DOHH2 (cell line): ENCODE data around the gene ADK.

Experiments
- H3F3A ChIP-seq: fragments of 200-600 bp; sonication (generic), shearing (Covaris generic); 2 replicates; pipeline ENCODE4 v1.6.0; 2016; ENCODE audit warnings: antibody characterized with exemption, mild to moderate bottlenecking; ENCODE audit not compliant: control insufficient read depth, insufficient read depth
- H3K27ac ChIP-seq: fragments of 200-600 bp; sonication (generic); 2 replicates; pipeline ENCODE4 v1.5.1; 2014; ENCODE audit warnings: low read depth, mild to moderate bottlenecking, low read length, moderate library complexity
- H3K27me3 ChIP-seq: fragments of 200-600 bp; sonication (generic); 2 replicates; pipeline ENCODE4 v1.6.1; 2014; ENCODE audit warnings: mild to moderate bottlenecking, low read length, mixed read lengths; ENCODE audit not compliant: control insufficient read depth
- H3K36me3 ChIP-seq: fragments of 200-600 bp; sonication (generic); 2 replicates; pipeline ENCODE4 v1.6.1; 2014; ENCODE audit warnings: mild to moderate bottlenecking, low read length, moderate library complexity, mixed read lengths; ENCODE audit not compliant: control insufficient read depth
- H3K4me1 ChIP-seq: fragments of 200-600 bp; sonication (generic); 2 replicates; pipeline ENCODE4 v1.6.1; 2014; ENCODE audit warnings: mild to moderate bottlenecking, low read length, mixed read lengths; ENCODE audit not compliant: control insufficient read depth
- H3K4me2 ChIP-seq: fragments of 200-600 bp; sonication (generic); 2 replicates; pipeline ENCODE4 v1.6.0; 2014; ENCODE audit warnings: mild to moderate bottlenecking, low read length, moderate library complexity
- H3K4me3 ChIP-seq: fragments of 200-600 bp; sonication (generic); 2 replicates; pipeline ENCODE4 v1.5.1; 2014; ENCODE audit warnings: mild to moderate bottlenecking, low read length, mixed read lengths
- H3K79me2 ChIP-seq: fragments of 200-600 bp; sonication (generic); 2 replicates; pipeline ENCODE4 v1.6.1; 2014; ENCODE audit warnings: mild to moderate bottlenecking, low read length, mixed read lengths; ENCODE audit not compliant: control insufficient read depth
- H3K9me2 ChIP-seq: fragments of 200-600 bp; sonication (generic); replicated peaks from 2 replicates; pipeline ENCODE4 v1.6.1; 2014; ENCODE audit warnings: mild to moderate bottlenecking, low read length, mixed read lengths; ENCODE audit not compliant: control insufficient read depth
- H3K9me3 ChIP-seq: fragments of 200-600 bp; sonication (generic); 2 replicates; pipeline ENCODE4 v1.6.1; 2014; ENCODE audit warnings: antibody characterized with exemption, low read length, mixed read lengths; ENCODE audit not compliant: control insufficient read depth, insufficient read depth
- H4K20me1 ChIP-seq: fragments of 200-600 bp; sonication (generic); 2 replicates; pipeline ENCODE4 v1.6.0; 2014; ENCODE audit warnings: low read depth, mild to moderate bottlenecking, antibody characterized with exemption, low read length, moderate library complexity; ENCODE audit not compliant: control insufficient read depth, insufficient read depth
- CTCF ChIP-seq: fragments of 200-600 bp; sonication (generic); IDR thresholded peaks from one replicate; pipeline ENCODE4 v1.5.1; 2014; ENCODE audit warnings: antibody characterized with exemption, mild to moderate bottlenecking, low read depth, low read length; ENCODE audit not compliant: poor library complexity, severe bottlenecking
- EZH2phosphoT487 ChIP-seq: fragments of 200-600 bp; sonication (generic); IDR thresholded peaks from 2 replicates; pipeline ENCODE4 v1.6.1; 2017; ENCODE audit warnings: borderline replicate concordance, mild to moderate bottlenecking, antibody characterized with exemption, low read length, moderate library complexity, mixed read lengths

ADK gene

GRCh38 chr10:74189999-74190421, 39.0 kb downstream of the ADK start:
- Histone ChIP-seq H3K27ac (no peak overlapping the region), H3K4me3 (peak overlapping the region; percentile 34), H4K20me1 (no peaks in the 10 kb centered on the region), H3K9me3 (no peaks in the 10 kb centered on the region), H3K27me3 (no peaks in the 10 kb centered on the region), H3K4me2 (peak overlapping the region; percentile 57), H3F3A (peaks cover 8% of the 10 kb centered on the region), H3K4me1 (peaks cover 33% of the 10 kb centered on the region), H3K9me2 (no peaks in the 10 kb centered on the region), H3K36me3 (no peaks in the 10 kb centered on the region), H3K79me2 (peaks cover 84% of the 10 kb centered on the region)
- no peak for TF ChIP-seq CTCF
- TF ChIP-seq EZH2phosphoT487, result no peak

GRCh38 chr10:74190494-74190893, 39.5 kb downstream of the ADK start:
- peak overlapping the region; percentile 34 for H3K4me3 ChIP-seq
- H3K9me2 ChIP-seq, result no peaks in the 10 kb centered on the region
- no peaks in the 10 kb centered on the region for H4K20me1 ChIP-seq
- peak overlapping the region; percentile 57 for H3K4me2 ChIP-seq
- H3K4me1 ChIP-seq, result peaks cover 33% of the 10 kb centered on the region
- H3K9me3 ChIP-seq, result no peaks in the 10 kb centered on the region
- no peaks in the 10 kb centered on the region for H3K27me3 ChIP-seq
- H3K36me3 ChIP-seq, result no peaks in the 10 kb centered on the region
- TF ChIP-seq EZH2phosphoT487, result no peak
- no peak for TF ChIP-seq CTCF
- H3F3A ChIP-seq, result peaks cover 8% of the 10 kb centered on the region
- no peak overlapping the region for H3K27ac ChIP-seq
- peaks cover 83% of the 10 kb centered on the region for H3K79me2 ChIP-seq

GRCh38 chr10:74194545-74194944, 43.5 kb downstream of the ADK start:
- no peak overlapping the region for H3K4me3 ChIP-seq
- no peaks in the 10 kb centered on the region for H3K9me2 ChIP-seq
- no peak overlapping the region for H3K27ac ChIP-seq
- no peak overlapping the region for H3K4me2 ChIP-seq
- peaks cover 70% of the 10 kb centered on the region for H3K79me2 ChIP-seq
- H3K36me3 ChIP-seq, result no peaks in the 10 kb centered on the region
- H3K27me3 ChIP-seq, result no peaks in the 10 kb centered on the region
- no peaks in the 10 kb centered on the region for H3K9me3 ChIP-seq
- peaks cover 27% of the 10 kb centered on the region for H3K4me1 ChIP-seq
- peaks cover 3% of the 10 kb centered on the region; the same call in 1 of the 2 replicates for H3F3A ChIP-seq
- TF ChIP-seq CTCF, result no peak
- TF ChIP-seq EZH2phosphoT487, result no peak
- H4K20me1 ChIP-seq, result no peaks in the 10 kb centered on the region

- no peaks in the 10 kb centered on the region for H3K27me3 ChIP-seq
- no peak overlapping the region for H3K4me3 ChIP-seq
- no peaks in the 10 kb centered on the region for H4K20me1 ChIP-seq
- no peaks in the 10 kb centered on the region for H3K9me2 ChIP-seq
- H3K36me3 ChIP-seq, result no peaks in the 10 kb centered on the region
- peaks cover 23% of the 10 kb centered on the region for H3K4me1 ChIP-seq
- H3K27ac ChIP-seq, result no peak overlapping the region
- TF ChIP-seq CTCF (no peak), EZH2phosphoT487 (no peak)
- peaks cover 3% of the 10 kb centered on the region; the same call in 1 of the 2 replicates for H3F3A ChIP-seq
- no peaks in the 10 kb centered on the region for H3K9me3 ChIP-seq
- peaks cover 66% of the 10 kb centered on the region for H3K79me2 ChIP-seq
- no peak overlapping the region for H3K4me2 ChIP-seq
Observed at GRCh38 chr10:74194999-74195398, 44.0 kb downstream of the ADK start.
